Suprapubic skin (tissue), 4 donors: ENCODE data around the gene CLIC2. TPM values are rescaled to one million over a fixed set of nuclear protein-coding genes. Genes with fewer than 3 reads are reported as not detected.

Experiments
- DNase-seq, 2 donors: peaks; one replicate each; pipeline ENCODE4 v3.0.0-alpha.2; 2019; ENCODE audit warnings: low spot score in 2 of 2
- H3K27ac ChIP-seq: fragments of 200-600 bp; sonication (generic); one replicate; pipeline ENCODE4 v1.5.1; 2019
- H3K27me3 ChIP-seq: fragments of 200-600 bp; sonication (generic); one replicate; pipeline ENCODE4 v1.5.1; 2019
- H3K36me3 ChIP-seq: fragments of 200-600 bp; sonication (generic); one replicate; pipeline ENCODE4 v1.5.1; 2019
- H3K4me1 ChIP-seq: fragments of 200-600 bp; sonication (generic); one replicate; pipeline ENCODE4 v1.5.1; 2019
- H3K4me3 ChIP-seq: fragments of 200-600 bp; sonication (generic); one replicate; pipeline ENCODE4 v1.5.1; 2019; ENCODE audit warnings: mild to moderate bottlenecking
- H3K9me3 ChIP-seq: fragments of 200-600 bp; sonication (generic); one replicate; pipeline ENCODE4 v1.5.1; 2019
- EP300 ChIP-seq: sonication (generic); formaldehyde crosslinking; IDR thresholded peaks from one replicate; pipeline ENCODE4 v1.6.1; 2017; ENCODE audit warnings: antibody characterized with exemption
- POLR2A ChIP-seq, 2 donors: fragments of 450-650 bp; IDR thresholded peaks; one replicate each; pipeline ENCODE4 v1.6.1; 2017; ENCODE audit warnings: antibody characterized with exemption in 2 of 2, mild to moderate bottlenecking in 2 of 2, moderate library complexity in 2 of 2
- POLR2AphosphoS5 ChIP-seq, 3 donors: sonication (generic); formaldehyde crosslinking; IDR thresholded peaks; one replicate each; pipeline ENCODE4 v1.6.1; 2017; ENCODE audit warnings: antibody characterized with exemption in 3 of 3
- WGBS: methylation state at CpG from one replicate; pipeline ENCODE4 v1.1.5; 2018; 5-methylcytosine and 5-hydroxymethylcytosine counted together
- total RNA-seq, 4 donors: library from RNA; depleted of rRNA; stranded (reverse); fragments of >200 nt; gene quantifications; one replicate each; pipeline ENCODE4 v1.1.0, GENCODE V29; 2016
- TF ChIP-seq, protein P1 (sequence below), 2 donors: fragments of 200-600 bp in 1 of 2; fragments of 450-650 bp in 1 of 2; sonication (generic) in 1 of 2; IDR thresholded peaks; one replicate each; pipeline ENCODE4 v1.5.1; 2016 to 2019; ENCODE audit warnings: antibody characterized with exemption in 2 of 2, mild to moderate bottlenecking in 1 of 2, moderate library complexity in 1 of 2

The CLIC2 gene
- total RNA-seq, 4 donors from 2014 or later: 4.8 to 9.2 (median 7.4) TPM

DNA sequence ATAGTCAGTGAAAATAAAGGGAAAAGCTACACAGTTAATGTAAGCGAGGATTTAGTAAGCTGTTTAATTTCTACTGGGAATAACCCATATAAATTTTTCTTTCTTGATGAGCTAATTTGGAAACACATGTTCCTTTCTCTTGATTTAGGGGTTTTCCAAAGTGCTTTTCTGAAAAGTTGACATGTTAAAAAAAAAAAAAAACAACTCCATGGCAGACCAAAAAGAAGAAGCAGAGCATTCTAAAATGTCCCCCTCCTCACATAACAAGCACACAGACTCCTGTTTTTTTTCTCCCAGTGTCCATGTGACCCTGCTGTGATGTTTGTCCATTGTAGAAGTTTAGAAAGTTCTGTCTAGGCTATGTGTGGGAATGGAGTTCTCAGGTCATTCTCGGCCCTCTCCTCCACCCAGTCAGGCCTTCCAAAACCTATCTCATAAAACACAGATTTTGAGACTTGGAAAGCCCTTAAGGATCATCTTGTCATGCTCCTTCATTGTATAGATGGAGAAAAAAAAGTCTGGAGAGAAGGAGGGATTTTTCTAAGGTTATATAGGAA is 792 bp downstream of the CLIC2 start:
- no peaks in the 10 kb centered on the region for H3K27me3 ChIP-seq
- peak overlapping the region; percentile 74 for H3K27ac ChIP-seq
- H3K4me1 ChIP-seq: no peaks in the 10 kb centered on the region
- no peaks in the 10 kb centered on the region for H3K36me3 ChIP-seq
- no peak for DNase-seq
- H3K9me3 ChIP-seq: no peaks in the 10 kb centered on the region
- WGBS: 41% methylated on average over 2 of the region's 2 CpGs
- TF ChIP-seq EP300 (no peak), POLR2A (IDR thresholded peaks at IDR 0.05) (no peak), POLR2AphosphoS5 (IDR thresholded peaks at IDR 0.05) (no peak)
- TF ChIP-seq, protein P1, sequence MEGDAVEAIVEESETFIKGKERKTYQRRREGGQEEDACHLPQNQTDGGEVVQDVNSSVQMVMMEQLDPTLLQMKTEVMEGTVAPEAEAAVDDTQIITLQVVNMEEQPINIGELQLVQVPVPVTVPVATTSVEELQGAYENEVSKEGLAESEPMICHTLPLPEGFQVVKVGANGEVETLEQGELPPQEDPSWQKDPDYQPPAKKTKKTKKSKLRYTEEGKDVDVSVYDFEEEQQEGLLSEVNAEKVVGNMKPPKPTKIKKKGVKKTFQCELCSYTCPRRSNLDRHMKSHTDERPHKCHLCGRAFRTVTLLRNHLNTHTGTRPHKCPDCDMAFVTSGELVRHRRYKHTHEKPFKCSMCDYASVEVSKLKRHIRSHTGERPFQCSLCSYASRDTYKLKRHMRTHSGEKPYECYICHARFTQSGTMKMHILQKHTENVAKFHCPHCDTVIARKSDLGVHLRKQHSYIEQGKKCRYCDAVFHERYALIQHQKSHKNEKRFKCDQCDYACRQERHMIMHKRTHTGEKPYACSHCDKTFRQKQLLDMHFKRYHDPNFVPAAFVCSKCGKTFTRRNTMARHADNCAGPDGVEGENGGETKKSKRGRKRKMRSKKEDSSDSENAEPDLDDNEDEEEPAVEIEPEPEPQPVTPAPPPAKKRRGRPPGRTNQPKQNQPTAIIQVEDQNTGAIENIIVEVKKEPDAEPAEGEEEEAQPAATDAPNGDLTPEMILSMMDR (IDR thresholded peaks at IDR 0.05): no peak
- peak overlapping the region; percentile 40 for H3K4me3 ChIP-seq

DNA sequence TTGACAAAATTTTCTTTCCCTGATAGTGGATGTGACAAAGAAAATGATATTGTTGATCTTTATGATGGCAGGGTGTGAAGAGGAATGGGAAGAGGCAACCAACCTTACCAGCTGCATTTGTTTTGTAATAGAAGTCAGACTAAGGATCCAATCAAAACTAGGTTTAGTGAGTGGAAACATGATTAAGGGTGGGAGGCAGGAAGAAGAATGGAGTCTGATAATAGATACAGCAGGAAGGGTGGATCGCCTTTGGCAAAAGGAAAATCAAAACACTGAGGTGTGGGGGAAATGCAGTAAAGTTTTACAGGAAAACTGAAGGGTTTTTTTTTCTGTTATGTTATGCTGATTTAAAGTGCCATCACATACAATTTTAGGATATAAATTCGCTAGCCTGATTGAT is 3.4 kb downstream of the CLIC2 start:
- Histone ChIP-seq H3K4me1 (no peaks in the 10 kb centered on the region), H3K9me3 (no peaks in the 10 kb centered on the region), H3K4me3 (peak overlapping the region; percentile 40), H3K27ac (no peak overlapping the region), H3K36me3 (no peaks in the 10 kb centered on the region), H3K27me3 (no peaks in the 10 kb centered on the region)
- no peak for TF ChIP-seq POLR2A (IDR thresholded peaks at IDR 0.05)
- no peak for TF ChIP-seq POLR2AphosphoS5 (IDR thresholded peaks at IDR 0.05)
- no peak for TF ChIP-seq EP300
- TF ChIP-seq, protein P1 (IDR thresholded peaks at IDR 0.05): no peak
- DNase-seq: no peak
- WGBS: 43% methylated on average over 2 of the region's 2 CpGs

DNA sequence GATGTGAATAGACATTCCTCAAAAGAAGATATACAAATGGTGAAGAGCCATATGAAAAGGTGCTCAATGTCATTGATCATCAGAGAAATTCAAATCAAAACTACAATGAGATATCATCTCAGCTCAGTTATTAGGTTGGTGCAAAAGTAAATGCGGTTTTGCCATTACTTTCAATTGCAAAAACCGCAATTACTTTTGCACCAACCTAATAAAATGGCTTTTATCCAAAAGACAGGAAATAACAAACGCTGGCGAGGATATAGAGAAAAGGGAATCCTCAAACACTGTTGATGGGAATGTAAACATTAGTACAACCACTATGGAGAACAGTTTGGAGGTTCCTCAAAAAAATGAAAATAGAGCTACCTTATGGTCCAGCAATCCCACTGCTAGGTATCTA is 5.1 kb downstream of the CLIC2 start:
- no peaks in the 10 kb centered on the region for H3K36me3 ChIP-seq
- no peak overlapping the region for H3K27ac ChIP-seq
- H3K9me3 ChIP-seq: no peaks in the 10 kb centered on the region
- H3K4me3 ChIP-seq: no peak overlapping the region
- no peak for TF ChIP-seq EP300
- TF ChIP-seq POLR2AphosphoS5 (IDR thresholded peaks at IDR 0.05): no peak
- TF ChIP-seq, protein P1 (IDR thresholded peaks at IDR 0.05): no peak
- TF ChIP-seq POLR2A (IDR thresholded peaks at IDR 0.05): no peak
- H3K4me1 ChIP-seq: no peaks in the 10 kb centered on the region
- H3K27me3 ChIP-seq: no peaks in the 10 kb centered on the region
- 48% methylated on average over 4 of the region's 4 CpGs for WGBS
- no peak for DNase-seq

DNA sequence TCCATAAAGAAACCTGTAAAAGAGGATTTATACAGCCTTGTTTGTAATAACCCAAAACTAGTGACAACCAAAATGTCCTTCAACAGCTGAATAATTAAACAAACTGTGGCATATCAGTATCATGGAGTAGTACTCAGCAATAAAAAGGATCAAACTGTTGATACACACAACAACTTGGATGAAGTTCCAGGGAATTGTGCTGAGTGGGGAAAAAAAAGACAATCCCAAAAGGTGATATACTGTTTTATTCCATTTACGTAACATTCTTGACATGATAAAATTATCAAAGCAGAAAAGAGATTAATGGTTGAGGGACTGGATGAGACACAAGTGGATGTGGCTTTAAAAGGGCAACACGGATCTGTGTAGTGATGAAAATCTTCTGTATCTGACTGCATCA is 7.8 kb downstream of the CLIC2 start:
- Histone ChIP-seq H3K9me3 (no peaks in the 10 kb centered on the region), H3K36me3 (no peaks in the 10 kb centered on the region), H3K4me3 (no peak overlapping the region), H3K27ac (no peak overlapping the region), H3K27me3 (no peaks in the 10 kb centered on the region), H3K4me1 (no peaks in the 10 kb centered on the region)
- 61% methylated on average over 2 of the region's 2 CpGs for WGBS
- no peak for TF ChIP-seq POLR2AphosphoS5 (IDR thresholded peaks at IDR 0.05)
- no peak for TF ChIP-seq EP300
- no peak for TF ChIP-seq POLR2A (IDR thresholded peaks at IDR 0.05)
- TF ChIP-seq, protein P1 (IDR thresholded peaks at IDR 0.05): no peak
- DNase-seq: no peak

DNA sequence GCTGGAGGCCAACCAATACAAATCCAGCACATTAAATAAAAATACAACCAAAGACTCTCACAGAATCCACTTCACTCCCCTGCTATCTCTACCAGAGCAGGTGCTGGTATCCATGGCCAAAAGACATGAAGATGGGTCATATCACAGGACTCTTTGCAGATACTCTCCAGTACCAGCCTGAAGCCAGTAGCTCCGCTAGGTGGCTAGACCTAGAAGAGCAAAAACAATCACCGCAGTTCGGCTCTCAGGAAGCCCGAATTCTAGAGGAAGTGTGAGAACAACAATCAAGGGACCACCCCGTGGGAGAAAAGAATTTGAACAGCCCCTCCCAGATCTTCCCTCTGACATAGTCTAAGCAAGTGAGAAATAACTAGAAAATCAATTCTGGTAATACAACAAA is 20.2 kb downstream of the CLIC2 start:
- no peaks in the 10 kb centered on the region for H3K4me1 ChIP-seq
- H3K36me3 ChIP-seq: no peaks in the 10 kb centered on the region
- no peaks in the 10 kb centered on the region for H3K9me3 ChIP-seq
- WGBS: 61% methylated on average over 5 of the region's 5 CpGs
- no peak overlapping the region for H3K27ac ChIP-seq
- TF ChIP-seq EP300 (no peak), POLR2AphosphoS5 (IDR thresholded peaks at IDR 0.05) (no peak), POLR2A (IDR thresholded peaks at IDR 0.05) (no peak)
- TF ChIP-seq, protein P1 (IDR thresholded peaks at IDR 0.05): no peak
- H3K27me3 ChIP-seq: no peaks in the 10 kb centered on the region
- no peak for DNase-seq
- H3K4me3 ChIP-seq: no peak overlapping the region
